Activated naive CD4-positive, alpha-beta T cell treated with anti-CD3 and anti-CD28 coated beads, Interleukin-2, amount 50 U/mL, for 16 hours (primary cell): ENCODE measurements around the gene ZNF622.
A peak's percentile ranks its signal among the peaks of the same experiment; 100 is the strongest.

ENCODE experiments used
- DNase-seq: peaks from one replicate; pipeline ENCODE4 v3.0.0-alpha.2; 2020

Gene ZNF622

GRCh38 chr5:16465544-16466432 lies at the start of gene ZNF622:
Gene ZNF622, minus strand, starts transcription at chr5:16465800. Its CDS starts 135 bp downstream, at chr5:16465665.
- peak; percentile 89 for DNase-seq

- DNase-seq: no peak
Observed at GRCh38 chr5:16510098-16510497, 44.5 kb upstream of the ZNF622 start.

GRCh38 chr5:16508730-16509531 lies 43.3 kb upstream of the ZNF622 start:
- no peak for DNase-seq

- no peak for DNase-seq
Observed at GRCh38 chr5:16507716-16508115, 42.1 kb upstream of the ZNF622 start.

GRCh38 chr5:16505904-16506303 lies 40.3 kb upstream of the ZNF622 start:
- DNase-seq: no peak

- DNase-seq: no peak
Observed at GRCh38 chr5:16505140-16505891, 39.7 kb upstream of the ZNF622 start.

- DNase-seq: no peak
Observed at GRCh38 chr5:16504571-16504970, 39.0 kb upstream of the ZNF622 start.

- no peak for DNase-seq
Observed at GRCh38 chr5:16502866-16503265, 37.3 kb upstream of the ZNF622 start.

GRCh38 chr5:16500024-16500423 lies 34.4 kb upstream of the ZNF622 start:
- no peak for DNase-seq

- DNase-seq: no peak
Observed at GRCh38 chr5:16497546-16497945, 31.9 kb upstream of the ZNF622 start.

- DNase-seq: no peak
Observed at GRCh38 chr5:16493261-16493660, 27.7 kb upstream of the ZNF622 start.

- no peak for DNase-seq
Observed at GRCh38 chr5:16492398-16493140, 27.0 kb upstream of the ZNF622 start.

- DNase-seq: no peak
Observed at GRCh38 chr5:16490911-16491310, 25.3 kb upstream of the ZNF622 start.

- no peak for DNase-seq
Observed at GRCh38 chr5:16489322-16489791, 23.8 kb upstream of the ZNF622 start.

GRCh38 chr5:16487456-16487855 lies 21.9 kb upstream of the ZNF622 start:
- no peak for DNase-seq

- DNase-seq: no peak
Observed at GRCh38 chr5:16486711-16487111, 21.1 kb upstream of the ZNF622 start.

- DNase-seq: no peak
Observed at GRCh38 chr5:16485656-16486055, 20.1 kb upstream of the ZNF622 start.

GRCh38 chr5:16484081-16484480 lies 18.5 kb upstream of the ZNF622 start:
- DNase-seq: no peak

GRCh38 chr5:16483361-16483760 lies 17.8 kb upstream of the ZNF622 start:
- no peak for DNase-seq

GRCh38 chr5:16482891-16483290 lies 17.3 kb upstream of the ZNF622 start:
- DNase-seq: no peak

GRCh38 chr5:16480821-16481538 lies 15.4 kb upstream of the ZNF622 start:
- DNase-seq: no peak

- no peak for DNase-seq
Observed at GRCh38 chr5:16480144-16480543, 14.5 kb upstream of the ZNF622 start.
